Aorta (tissue), 5 donors: Measurements from ENCODE around the gene DNAJC6. TPM values are rescaled to one million over a fixed set of nuclear protein-coding genes. Genes with fewer than 3 reads are reported as not detected.

Experiments used
- ATAC-seq: fragments of 200-7000 bp; cut with Tn5 transposase; one replicate; pipeline ENCODE4 v1.9.1; 2022; ENCODE audit warnings: moderate library complexity; ENCODE audit not compliant: low FRiP score
- DNase-seq, 2 donors: peaks; one replicate each; pipeline ENCODE4 v3.0.0-alpha.2; 2020
- H3K27ac ChIP-seq, 2 donors: one replicate each; pipeline ENCODE4 v1.5.1; 2013; ENCODE audit warnings: low read length in 2 of 2, mild to moderate bottlenecking in 2 of 2, moderate library complexity in 2 of 2, control low read depth in 1 of 2, inconsistent platforms in 1 of 2, low read depth in 1 of 2
- H3K27me3 ChIP-seq, 2 donors: one replicate each; pipeline ENCODE4 v1.6.1; 2013; ENCODE audit warnings: control low read depth in 1 of 2, low read length in 1 of 2, mild to moderate bottlenecking in 1 of 2, moderate library complexity in 1 of 2; ENCODE audit not compliant: insufficient read depth in 2 of 2, control insufficient read depth in 1 of 2
- H3K36me3 ChIP-seq, 2 donors: one replicate each; pipeline ENCODE4 v1.6.1; 2013; ENCODE audit warnings: control low read depth in 1 of 2, low read length in 1 of 2, mild to moderate bottlenecking in 1 of 2; ENCODE audit not compliant: insufficient read depth in 2 of 2, control insufficient read depth in 1 of 2
- H3K4me1 ChIP-seq, 2 donors: one replicate each; pipeline ENCODE4 v1.6.1; 2013; ENCODE audit warnings: low read length in 2 of 2, control low read depth in 1 of 2, mild to moderate bottlenecking in 1 of 2, moderate library complexity in 1 of 2; ENCODE audit not compliant: insufficient read depth in 2 of 2, control insufficient read depth in 1 of 2
- H3K4me3 ChIP-seq, 2 donors: one replicate each; pipeline ENCODE4 v1.5.1; 2013; ENCODE audit warnings: low read length in 2 of 2, control low read depth in 1 of 2, mild to moderate bottlenecking in 1 of 2
- H3K9me3 ChIP-seq: one replicate; pipeline ENCODE4 v1.6.1; 2013; ENCODE audit warnings: mild to moderate bottlenecking, low read length; ENCODE audit not compliant: control insufficient read depth
- WGBS, 2 donors: extraction: QIAGEN DNeasy Blood & Tissue Kit; methylation state at CpG; one replicate each; pipeline ENCODE4 v1.1.7; 2013; 5-methylcytosine and 5-hydroxymethylcytosine counted together
- intact Hi-C, 2 donors: fragments of 100-400 bp; cut with DNase I; formaldehyde crosslinking; loops; one replicate each; pipeline versions ENCODE4 v1.14.2 to v1.15.0; 2022
- polyA plus RNA-seq, 2 donors: library from polyadenylated mRNA; stranded (reverse); fragments of 200-250 nt; gene quantifications; one replicate each; pipeline ENCODE4 v1.2.3, GENCODE V29; 2013
- total RNA-seq, 2 donors: library from RNA; stranded (reverse); fragmentation: NEBNext Ultra II Directional; extraction: Animal tissue kit (Norgen Biotek cat#: 25700); gene quantifications; one replicate each; pipeline ENCODE4 v1.2.1, GENCODE V29; 2021
- donor health status: healthy with polysubstance abuse.
- donor health status: Bipolar disorder and iron deficiency.
- donor health status: DM: no; HTN: no; CAD: no.
- donor health status: DM: no; HTN: no; CAD: no.
- donor health status: DM: yes; HTN: yes; CAD: no.

Gene DNAJC6
- total and polyA plus RNA-seq, 4 donors, result 1.3 to 3.8 (median 2.3) TPM; not detected in 1

- WGBS, 2 donors, result 35 to 55% methylated on average over 1 of the region's 1 CpG
- Histone ChIP-seq H3K9me3 (no peaks in the 10 kb centered on the region), H3K36me3 (no peaks in the 10 kb centered on the region), H3K4me3 (no peak overlapping the region), H3K27me3 (no peaks in the 10 kb centered on the region), H3K4me1 (no peaks in the 10 kb centered on the region), H3K27ac (no peak overlapping the region)
- DNase-seq (no peak), ATAC-seq (no peak)
- intact Hi-C loops, result loop anchor here in 1 of 2 donors (10.0 kb wide), 1 partner anchor 158 kb away; the partner anchor contains the start of genes LEPR and LEPROT
These were observed 42.9 kb upstream of the DNAJC6 start for GRCh38 chr1:65266476-65266875.

GRCh38 chr1:65267271-65267670 is 42.1 kb upstream of the DNAJC6 start:
- DNase-seq, result no peak
- WGBS, 2 donors, result 84 to 93% methylated on average over 4 of the region's 4 CpGs

GRCh38 chr1:65267683-65268082 is 41.7 kb upstream of the DNAJC6 start:
- no peaks in the 10 kb centered on the region for H3K27me3 ChIP-seq
- H3K4me1 ChIP-seq, result no peaks in the 10 kb centered on the region
- intact Hi-C loops, result loop anchor here in 1 of 2 donors (10.0 kb wide), 1 partner anchor 157 kb away; the partner anchor contains the start of genes LEPR and LEPROT
- no peak overlapping the region for H3K27ac ChIP-seq
- no peak overlapping the region for H3K4me3 ChIP-seq
- no peaks in the 10 kb centered on the region for H3K9me3 ChIP-seq
- H3K36me3 ChIP-seq, result no peaks in the 10 kb centered on the region
- DNase-seq, result no peak
- 84 to 94% methylated on average over 1 of the region's 1 CpG for whole genome bisulfite sequencing, 2 donors
- ATAC-seq, result no peak

More at GRCh38 chr1:65267271-65267670, 42.1 kb upstream of the DNAJC6 start:
- Histone ChIP-seq H3K4me1 (no peaks in the 10 kb centered on the region), H3K27ac (no peak overlapping the region), H3K36me3 (no peaks in the 10 kb centered on the region), H3K27me3 (no peaks in the 10 kb centered on the region), H3K4me3 (no peak overlapping the region), H3K9me3 (no peaks in the 10 kb centered on the region)
- no peak for ATAC-seq
- intact Hi-C loops, result loop anchor here in 1 of 2 donors (10.0 kb wide), 1 partner anchor 158 kb away; the partner anchor contains the start of genes LEPR and LEPROT

DNA sequence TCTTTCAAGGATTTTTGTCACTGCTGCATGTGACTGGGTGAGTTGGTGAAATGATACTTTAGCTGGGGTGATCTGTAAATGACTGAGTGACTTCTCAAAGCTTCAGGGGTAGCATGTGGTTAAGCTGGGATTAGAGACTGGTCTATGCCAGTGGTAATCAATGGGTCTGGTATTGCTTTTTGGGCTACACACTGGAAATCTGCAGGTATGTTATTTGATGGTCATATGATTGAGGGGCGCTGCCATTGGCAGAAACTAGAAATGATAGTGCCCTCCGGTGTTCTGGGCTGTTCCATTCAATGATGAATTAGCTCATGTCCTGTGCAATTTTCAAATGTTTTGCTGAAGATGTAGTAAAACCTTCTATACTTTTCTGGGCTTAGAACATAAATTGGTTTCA is 39.7 kb upstream of the DNAJC6 start:
- WGBS, 2 donors, result 72 to 75% methylated on average over 2 of the region's 2 CpGs
- ATAC-seq, result no peak
- intact Hi-C loops, result loop anchor here in 1 of 2 donors (10.0 kb wide), 1 partner anchor 155 kb away; the partner anchor contains the start of genes LEPR and LEPROT

GRCh38 chr1:65276197-65276939 is 33.0 kb upstream of the DNAJC6 start:
- H3K36me3 ChIP-seq, result no peaks in the 10 kb centered on the region
- 57 to 60% methylated on average over 1 of the region's 1 CpG for WGBS, 2 donors
- no peak for ATAC-seq
- intact Hi-C loops, result no loop called here
- no peaks in the 10 kb centered on the region for H3K4me1 ChIP-seq
- H3K27ac ChIP-seq, result no peak overlapping the region
- no peak overlapping the region for H3K4me3 ChIP-seq
- no peaks in the 10 kb centered on the region for H3K27me3 ChIP-seq
- DNase-seq, result no peak
- no peaks in the 10 kb centered on the region for H3K9me3 ChIP-seq

More for the DNA sequence above, 39.7 kb upstream of the DNAJC6 start:
- Histone ChIP-seq H3K9me3 (no peaks in the 10 kb centered on the region), H3K4me1 (no peaks in the 10 kb centered on the region), H3K36me3 (no peaks in the 10 kb centered on the region), H3K4me3 (no peak overlapping the region), H3K27ac (no peak overlapping the region), H3K27me3 (no peaks in the 10 kb centered on the region)
- DNase-seq, result no peak

DNA sequence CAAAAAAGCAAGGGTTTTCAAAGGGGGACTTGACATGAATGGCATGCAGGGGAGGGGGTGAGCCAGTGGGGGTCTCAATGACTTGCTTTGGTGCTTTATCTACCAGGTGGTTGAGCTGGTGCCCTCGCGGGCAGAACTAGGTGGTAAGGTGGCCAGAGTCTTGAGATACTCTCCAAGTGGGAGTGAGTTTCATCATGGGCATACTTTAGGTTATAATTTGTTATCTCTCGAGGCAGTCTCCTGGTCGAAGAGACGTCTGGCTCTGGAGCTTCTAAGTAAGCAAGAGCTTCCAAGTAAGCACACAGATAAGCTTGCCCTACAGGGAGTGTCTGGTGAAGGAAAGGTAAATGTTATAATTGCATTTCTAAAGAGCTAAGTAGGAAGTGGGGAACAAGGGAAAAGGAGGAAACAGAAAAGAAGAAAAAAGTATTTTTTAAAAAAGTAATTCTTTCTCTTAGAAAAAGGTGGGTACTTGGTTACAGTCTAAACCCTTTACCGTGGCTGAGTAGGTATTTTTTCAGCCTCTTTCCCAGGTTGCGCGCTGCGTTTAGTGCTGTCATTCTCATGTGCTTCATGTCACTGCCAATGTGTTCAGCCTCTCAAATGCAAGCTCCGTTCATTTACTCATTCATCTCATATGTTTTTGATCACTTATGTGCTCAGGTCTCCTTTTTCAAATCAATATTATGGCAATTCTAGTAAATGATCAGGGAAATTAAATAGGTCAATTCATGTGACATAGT is 31.6 kb upstream of the DNAJC6 start:
- intact Hi-C loops, result no loop called here
- no peak overlapping the region for H3K4me3 ChIP-seq
- no peaks in the 10 kb centered on the region for H3K4me1 ChIP-seq
- 55 to 59% methylated on average over 10 of the region's 10 CpGs for WGBS, 2 donors
- DNase-seq (no peak), ATAC-seq (no peak)
- H3K27ac ChIP-seq, result no peak overlapping the region
- no peaks in the 10 kb centered on the region for H3K27me3 ChIP-seq
- no peaks in the 10 kb centered on the region for H3K36me3 ChIP-seq
- H3K9me3 ChIP-seq, result no peaks in the 10 kb centered on the region

DNA sequence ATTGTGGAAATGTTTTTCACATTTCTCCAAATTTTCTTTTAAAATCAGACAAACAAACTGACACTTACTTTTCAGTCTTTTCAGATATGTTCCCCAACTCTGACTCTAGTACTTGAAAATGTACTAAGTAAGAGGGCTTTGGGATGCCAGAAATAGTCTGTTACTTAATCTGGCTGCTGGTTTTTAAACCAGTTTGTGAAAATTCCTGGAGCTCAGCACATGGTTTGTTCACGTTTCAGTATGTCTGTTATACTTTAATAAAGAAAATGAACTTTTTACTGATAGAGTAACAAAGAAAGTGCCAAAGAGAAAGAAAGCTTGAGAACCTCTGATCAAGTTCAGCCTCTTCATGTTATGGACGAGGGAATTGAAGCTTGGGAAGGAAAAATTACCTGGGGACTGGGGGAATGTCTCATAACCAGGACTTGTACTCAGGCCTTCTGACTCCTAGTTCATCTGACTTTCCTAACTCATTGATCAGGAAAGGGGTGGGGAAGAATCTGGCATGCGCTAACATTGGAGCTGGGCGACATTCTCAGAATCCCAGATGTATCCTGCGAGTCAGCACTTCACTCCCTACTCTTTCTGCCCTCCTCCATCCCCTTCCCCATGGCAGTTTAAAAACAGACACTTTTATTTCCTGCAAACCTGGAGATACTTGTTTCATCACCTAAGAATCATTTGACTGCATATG is 30.8 kb upstream of the DNAJC6 start:
- H3K4me1 ChIP-seq, result no peaks in the 10 kb centered on the region
- H3K9me3 ChIP-seq, result no peaks in the 10 kb centered on the region
- intact Hi-C loops, result no loop called here
- ATAC-seq (no peak), DNase-seq (no peak)
- no peak overlapping the region for H3K4me3 ChIP-seq
- 31 to 33% methylated on average over 5 of the region's 5 CpGs for WGBS, 2 donors
- no peaks in the 10 kb centered on the region for H3K27me3 ChIP-seq
- H3K36me3 ChIP-seq, result no peaks in the 10 kb centered on the region
- no peak overlapping the region for H3K27ac ChIP-seq

DNA sequence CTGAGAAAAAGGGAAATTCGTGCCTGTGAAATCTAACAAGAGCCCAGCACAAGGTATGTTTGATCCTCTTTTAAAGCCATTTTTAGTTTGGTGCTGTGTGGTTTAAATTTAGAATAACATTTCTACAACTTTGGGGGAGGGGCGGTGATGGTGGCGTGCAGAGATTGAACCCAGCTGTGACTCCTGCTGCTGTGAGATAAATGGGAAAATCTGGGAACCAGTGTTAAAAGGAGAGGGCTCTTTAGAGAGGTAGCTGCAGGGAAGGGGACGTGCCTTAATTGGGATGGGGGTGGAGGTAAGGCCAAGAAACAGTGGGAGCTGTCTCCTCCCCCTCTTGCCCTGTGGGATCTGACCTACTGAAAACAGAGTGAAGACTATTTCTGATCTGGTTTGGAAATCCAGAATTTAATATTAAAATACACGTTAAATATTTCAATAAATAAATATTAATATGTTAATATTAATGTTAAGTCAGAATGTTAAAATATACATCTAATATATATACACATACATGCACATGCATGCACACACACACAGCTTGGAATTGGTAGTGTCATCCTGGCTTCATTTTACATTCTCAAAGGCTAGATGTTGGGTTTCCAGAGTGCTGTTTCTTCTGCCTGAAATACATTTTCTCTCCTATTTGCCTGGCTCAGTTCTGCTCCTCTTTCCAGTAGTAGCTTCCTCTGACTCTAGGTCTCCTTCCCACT is 30.1 kb upstream of the DNAJC6 start:
- Histone ChIP-seq H3K9me3 (no peaks in the 10 kb centered on the region), H3K27me3 (no peaks in the 10 kb centered on the region), H3K4me1 (no peaks in the 10 kb centered on the region), H3K4me3 (no peak overlapping the region), H3K36me3 (no peaks in the 10 kb centered on the region), H3K27ac (no peak overlapping the region)
- intact Hi-C loops, result no loop called here
- ATAC-seq, result no peak
- 29% methylated on average over 5 of the region's 5 CpGs for WGBS, 2 donors
- DNase-seq, result no peak
